Right cardiac atrium (tissue), 5 donors: ENCODE measurements around the gene NCKAP5L. TPM values are rescaled to one million over a fixed set of nuclear protein-coding genes. Genes with fewer than 3 reads are reported as not detected.

ENCODE experiments used
- ATAC-seq, 2 donors: fragments of 200-7000 bp; cut with Tn5 transposase; one replicate each; pipeline versions ENCODE4 v1.8.0 to v1.9.1; 2020; ENCODE audit warnings: moderate library complexity in 2 of 2, mild to moderate bottlenecking in 1 of 2
- DNase-seq, 3 donors: peaks; one replicate each; pipeline ENCODE4 v3.0.0-alpha.2; 2020
- H3K27ac ChIP-seq: one replicate; pipeline ENCODE4 v1.5.1; 2013; ENCODE audit warnings: mild to moderate bottlenecking, low read length, control low read depth, moderate library complexity
- H3K27me3 ChIP-seq: one replicate; pipeline ENCODE4 v1.6.1; 2013; ENCODE audit not compliant: control insufficient read depth, insufficient read depth
- H3K4me1 ChIP-seq: one replicate; pipeline ENCODE4 v1.6.1; 2013; ENCODE audit warnings: low read length; ENCODE audit not compliant: control insufficient read depth, insufficient read depth
- H3K4me3 ChIP-seq: one replicate; pipeline ENCODE4 v1.5.1; 2013; ENCODE audit warnings: low read length, control low read depth
- H3K9me3 ChIP-seq: one replicate; pipeline ENCODE4 v1.6.1; 2013; ENCODE audit warnings: low read length; ENCODE audit not compliant: control insufficient read depth
- whole genome bisulfite sequencing: extraction: QIAGEN DNeasy Blood & Tissue Kit; methylation state at CpG from one replicate; pipeline ENCODE4 v1.1.7; 2013; 5-methylcytosine and 5-hydroxymethylcytosine counted together
- intact Hi-C, 4 donors: fragments of 100-400 bp; cut with DNase I; formaldehyde crosslinking; loops; one replicate each; pipeline versions ENCODE4 v1.11.0 to v1.14.0; 2022 to 2023
- polyA plus RNA-seq: library from polyadenylated mRNA; stranded (reverse); fragments of 200-250 nt; gene quantifications from one replicate; pipeline ENCODE4 v1.2.3, GENCODE V29; 2013
- total RNA-seq, 4 donors: library from RNA; stranded (reverse); fragmentation: NEBNext Ultra II Directional; extraction: Animal tissue kit (Norgen Biotek cat#: 25700); gene quantifications; one replicate each; pipeline ENCODE4 v1.2.1, GENCODE V29; 2021
- donor health status: healthy with polysubstance abuse.
- donor health status: DM: no; HTN: yes; CAD: no.
- donor health status: DM: no; HTN: no; CAD: no.
- donor health status: DM: no; HTN: yes; CAD: no; lungs with severe emphysema.
- donor health status: DM: yes; HTN: yes; CAD: no.

Gene NCKAP5L
- total and polyA plus RNA-seq, 5 donors = 18.1 to 23.2 (median 21.0) TPM

GRCh38 chr12:49843411-49843810 lies 15.2 kb upstream of the NCKAP5L start:
- Histone ChIP-seq H3K9me3 (no peaks in the 10 kb centered on the region), H3K27me3 (no peaks in the 10 kb centered on the region), H3K4me1 (peaks cover 2% of the 10 kb centered on the region), H3K4me3 (peak overlapping the region; percentile 69), H3K27ac (peak overlapping the region; percentile 75)
- intact Hi-C loops = loop anchor here in 2 of 4 donors (5.0 to 10.0 kb wide), 2 partner anchors 66 to 189 kb away; no protein-coding TSS in a partner anchor
- ATAC-seq (no peak), DNase-seq (no peak)
- 88% methylated on average over 7 of the region's 7 CpGs for WGBS

GRCh38 chr12:49842519-49843352 lies 14.5 kb upstream of the NCKAP5L start, which contains the start of gene BCDIN3D:
Gene BCDIN3D, minus strand, starts transcription at chr12:49843106. Its CDS starts 19 bp downstream, at chr12:49843087.
- intact Hi-C loops = loop anchor here in 2 of 4 donors (5.0 to 10.0 kb wide), 2 partner anchors 65 to 188 kb away; no protein-coding TSS in a partner anchor
- DNase-seq = peak; percentile 94 to 97 (median 97)
- H3K4me3 ChIP-seq = peak within 1 kb of the TSS; percentile 69
- peak; percentile 97 to 98 for ATAC-seq
- H3K9me3 ChIP-seq = no peaks in the 10 kb centered on the region
- under 1% methylated on average over 55 of the region's 55 CpGs for WGBS
- peaks cover 2% of the 10 kb centered on the region for H3K4me1 ChIP-seq
- no peaks in the 10 kb centered on the region for H3K27me3 ChIP-seq
- H3K27ac ChIP-seq = peak within 1 kb of the TSS; percentile 79

- Histone ChIP-seq H3K27ac (no peak overlapping the region), H3K27me3 (no peaks in the 10 kb centered on the region), H3K4me3 (no peak overlapping the region), H3K9me3 (no peaks in the 10 kb centered on the region), H3K4me1 (peaks cover 2% of the 10 kb centered on the region)
- ATAC-seq (no peak), DNase-seq (no peak)
- intact Hi-C loops = loop anchor here in 2 of 4 donors (2.0 to 5.0 kb wide), 2 partner anchors 62 kb away; no protein-coding TSS in a partner anchor
- WGBS = 59% methylated on average over 3 of the region's 3 CpGs
These were observed 10.9 kb upstream of the NCKAP5L start for GRCh38 chr12:49838973-49839633.

- H3K4me3 ChIP-seq = no peak overlapping the region
- DNase-seq (no peak), ATAC-seq (no peak)
- H3K27me3 ChIP-seq = no peaks in the 10 kb centered on the region
- no peaks in the 10 kb centered on the region for H3K4me1 ChIP-seq
- no peaks in the 10 kb centered on the region for H3K9me3 ChIP-seq
- WGBS = 70% methylated on average over 5 of the region's 5 CpGs
- no peak overlapping the region for H3K27ac ChIP-seq
- intact Hi-C loops = loop anchor here in 1 of 4 donors (5.0 kb wide), 1 partner anchor 56 kb away; no protein-coding TSS in a partner anchor
These were observed 4.7 kb upstream of the NCKAP5L start for GRCh38 chr12:49832836-49833421.

- no peak overlapping the region for H3K4me3 ChIP-seq
- no peaks in the 10 kb centered on the region for H3K27me3 ChIP-seq
- peaks cover 3% of the 10 kb centered on the region for H3K4me1 ChIP-seq
- intact Hi-C loops = loop anchor here in 1 of 4 donors (5.0 kb wide), 1 partner anchor 54 kb away; no protein-coding TSS in a partner anchor
- no peak overlapping the region for H3K27ac ChIP-seq
- ATAC-seq = no peak
- H3K9me3 ChIP-seq = no peaks in the 10 kb centered on the region
- WGBS = 91% methylated on average over 2 of the region's 2 CpGs
- DNase-seq = no peak
These were observed 3.5 kb upstream of the NCKAP5L start for GRCh38 chr12:49831717-49832116.

- peak overlapping the region; percentile 98 for H3K4me3 ChIP-seq
- H3K9me3 ChIP-seq = no peaks in the 10 kb centered on the region
- peak; percentile 73 to 89 (median 88) for DNase-seq
- WGBS = 1% methylated on average over 38 of the region's 38 CpGs
- H3K4me1 ChIP-seq = peaks cover 22% of the 10 kb centered on the region
- ATAC-seq = peak; percentile 67 to 72
- peak overlapping the region; percentile 81 for H3K27ac ChIP-seq
- H3K27me3 ChIP-seq = no peaks in the 10 kb centered on the region
- intact Hi-C loops = no loop called here
These were observed 663 bp downstream of the NCKAP5L start for GRCh38 chr12:49827401-49828099.

GRCh38 chr12:49827051-49827400 lies 1.2 kb downstream of the NCKAP5L start:
- DNase-seq (no peak), ATAC-seq (no peak)
- no peaks in the 10 kb centered on the region for H3K9me3 ChIP-seq
- 29% methylated on average over 6 of the region's 6 CpGs for WGBS
- peak overlapping the region; percentile 98 for H3K4me3 ChIP-seq
- peak overlapping the region; percentile 81 for H3K27ac ChIP-seq
- intact Hi-C loops = no loop called here
- H3K27me3 ChIP-seq = no peaks in the 10 kb centered on the region
- peaks cover 22% of the 10 kb centered on the region for H3K4me1 ChIP-seq

- DNase-seq (peak in 1 of 3 donors; percentile 65), ATAC-seq (no peak)
- 48% methylated on average over 4 of the region's 4 CpGs for WGBS
- peaks cover 30% of the 10 kb centered on the region for H3K4me1 ChIP-seq
- H3K9me3 ChIP-seq = no peaks in the 10 kb centered on the region
- intact Hi-C loops = no loop called here
- H3K4me3 ChIP-seq = no peak overlapping the region
- H3K27me3 ChIP-seq = no peaks in the 10 kb centered on the region
- no peak overlapping the region for H3K27ac ChIP-seq
These were observed 2.2 kb downstream of the NCKAP5L start for GRCh38 chr12:49825971-49826421.

GRCh38 chr12:49825360-49825970 lies 2.7 kb downstream of the NCKAP5L start:
- no peaks in the 10 kb centered on the region for H3K27me3 ChIP-seq
- DNase-seq (peak in 2 of 3 donors; percentile 71 to 79), ATAC-seq (no peak)
- H3K4me3 ChIP-seq = peak overlapping the region; percentile 16
- H3K4me1 ChIP-seq = peaks cover 35% of the 10 kb centered on the region
- peak overlapping the region; percentile 89 for H3K27ac ChIP-seq
- 31% methylated on average over 5 of the region's 5 CpGs for WGBS
- intact Hi-C loops = no loop called here
- no peaks in the 10 kb centered on the region for H3K9me3 ChIP-seq

- intact Hi-C loops = no loop called here
- H3K4me1 ChIP-seq = peaks cover 37% of the 10 kb centered on the region
- H3K9me3 ChIP-seq = no peaks in the 10 kb centered on the region
- DNase-seq (peak in 1 of 3 donors; percentile 42), ATAC-seq (no peak)
- H3K27ac ChIP-seq = peak overlapping the region; percentile 89
- H3K4me3 ChIP-seq = no peak overlapping the region
- no peaks in the 10 kb centered on the region for H3K27me3 ChIP-seq
- WGBS = 52% methylated on average over 4 of the region's 4 CpGs
These were observed 3.3 kb downstream of the NCKAP5L start for GRCh38 chr12:49824895-49825294.
